Measurements from ENCODE around the gene CHGA. TPM values are rescaled to one million over a fixed set of nuclear protein-coding genes. Genes with fewer than 3 reads are reported as not detected.
A peak's percentile ranks its signal among the peaks of the same experiment; 100 is the strongest.

CHGA gene
- total and polyA plus RNA-seq, 4 experiments from 2014 or later, result not detected

DNA sequence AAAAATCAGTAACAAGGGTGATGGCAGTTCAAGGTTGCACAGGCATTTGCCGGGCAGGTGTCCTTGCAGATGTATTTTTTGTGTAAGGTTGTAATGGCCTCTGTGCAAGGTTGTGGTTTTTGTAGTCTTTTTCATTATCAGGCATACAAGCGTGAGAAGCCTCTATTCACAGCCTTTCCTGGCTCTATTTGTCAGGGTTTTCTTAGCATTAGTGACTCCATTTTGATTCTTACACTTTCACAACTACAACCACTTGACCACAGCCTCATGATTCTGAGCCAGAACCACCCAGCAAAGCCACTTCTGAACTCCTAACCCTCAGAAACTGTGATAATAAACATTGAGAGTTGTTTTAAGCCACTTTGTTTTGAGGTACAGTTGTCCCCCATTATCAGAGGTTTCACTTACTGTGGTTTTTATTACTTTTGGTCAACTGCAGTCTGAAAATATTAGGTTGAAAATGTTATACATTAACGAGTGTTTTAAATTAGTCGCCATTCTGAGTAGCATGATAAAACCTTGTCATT lies 27.5 kb upstream of the CHGA start:
- intact Hi-C loops (cut with micrococcal nuclease), result no loop called here
- Histone ChIP-seq H3K9me3 (ENCODE audit: control insufficient read depth in 1 of 2, low read length in 2 of 2) (no peaks in the 10 kb centered on the region), H3K27ac (ENCODE audit: low read depth, low read length) (no peak overlapping the region), H3K27me3 (ENCODE audit: insufficient read depth, low read length) (no peaks in the 10 kb centered on the region), H3K36me3 (ENCODE audit: insufficient read depth, low read length) (no peaks in the 10 kb centered on the region), H3K4me3 (ENCODE audit: low read length in 2 of 2) (no peak overlapping the region), H3K4me1 (ENCODE audit: insufficient read depth, low read length) (peaks cover 24% of the 10 kb centered on the region)
- DNase-seq, result no peak
- Mint-ChIP-seq H3K27me3 (peaks cover 5 to 7% of the 10 kb centered on the region in 2 donors), H3K36me3 (peaks cover 0 to 1% of the 10 kb centered on the region in 2 donors), H3K9me3 (peaks cover 0 to 26% (median 13%) of the 10 kb centered on the region in 8 donors), H3K27ac (no peak overlapping the region), H3K4me1 (peaks cover 6 to 23% (median 15%) of the 10 kb centered on the region in 4 donors), H3K4me3 (no peak overlapping the region)
- ChIA-PET CTCF (ENCODE audit: partially characterized antibody) (no interaction called here), POLR2A (ENCODE audit: partially characterized antibody) (no interaction called here)

DNA sequence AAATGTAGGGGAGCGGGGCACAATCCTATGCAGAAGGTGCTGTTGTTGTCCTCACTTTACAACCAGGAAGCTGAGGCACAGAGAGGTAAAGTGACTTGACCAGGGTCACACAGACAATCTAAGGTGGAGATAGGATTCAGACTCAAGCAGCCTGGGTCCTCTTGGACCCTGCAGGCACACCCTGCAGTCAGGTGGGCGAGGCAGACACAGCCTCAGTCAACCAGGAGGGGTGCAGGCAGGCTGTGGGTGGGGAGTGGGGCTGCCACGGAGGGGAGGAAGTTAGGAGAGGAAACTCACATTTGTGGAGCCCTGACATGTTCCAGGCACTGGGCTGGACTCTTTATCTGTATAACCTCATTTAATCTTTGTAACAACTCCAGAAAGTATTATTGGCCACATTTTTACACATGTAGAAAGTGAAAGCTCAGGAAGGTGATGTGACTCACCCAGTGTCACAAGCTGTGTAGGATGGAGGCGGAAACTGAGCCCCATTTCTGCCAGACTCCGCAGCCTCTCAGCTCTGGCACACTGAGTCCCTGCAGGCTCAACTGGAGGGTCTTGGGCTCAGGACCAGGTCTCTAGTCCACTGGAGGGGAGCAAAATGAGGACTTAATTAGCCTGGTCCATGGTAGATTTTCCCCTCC lies 24.9 kb upstream of the CHGA start:
- H3K4me1 Mint-ChIP-seq, result peaks cover 10 to 20% (median 19%) of the 10 kb centered on the region in 4 donors
- H3K27ac Mint-ChIP-seq, result peak overlapping the region in 4 of 7 donors; percentile 41 to 76 (median 51)
- ChIA-PET CTCF (ENCODE audit: partially characterized antibody) (no interaction called here), POLR2A (ENCODE audit: partially characterized antibody) (interaction anchor here (0.8 to 1.1 kb wide), 3 partner anchors 31 to 56 kb away, joined by 3 to 4 read pairs (median 3); no protein-coding TSS in a partner anchor)
- intact Hi-C loops (cut with micrococcal nuclease), result no loop called here
- H3K4me3 ChIP-seq (ENCODE audit: low read length in 2 of 2), result no peak overlapping the region
- peak overlapping the region in 7 of 8 donors; percentile 0 to 89 (median 57) for H3K4me3 Mint-ChIP-seq
- H3K27me3 ChIP-seq (ENCODE audit: insufficient read depth, low read length), result no peaks in the 10 kb centered on the region
- peaks cover 8 to 12% of the 10 kb centered on the region in 2 donors for H3K27me3 Mint-ChIP-seq
- H3K27ac ChIP-seq (ENCODE audit: low read depth, low read length), result no peak overlapping the region
- no peak for DNase-seq
- peaks cover 0 to 16% (median 7%) of the 10 kb centered on the region in 8 donors for H3K9me3 Mint-ChIP-seq
- no peaks in the 10 kb centered on the region for H3K36me3 ChIP-seq (ENCODE audit: insufficient read depth, low read length)
- H3K4me1 ChIP-seq (ENCODE audit: insufficient read depth, low read length), result peaks cover 24% of the 10 kb centered on the region
- H3K36me3 Mint-ChIP-seq, result peaks cover 0 to 1% of the 10 kb centered on the region in 2 donors
- H3K9me3 ChIP-seq (ENCODE audit: control insufficient read depth in 1 of 2, low read length in 2 of 2), result no peaks in the 10 kb centered on the region

DNA sequence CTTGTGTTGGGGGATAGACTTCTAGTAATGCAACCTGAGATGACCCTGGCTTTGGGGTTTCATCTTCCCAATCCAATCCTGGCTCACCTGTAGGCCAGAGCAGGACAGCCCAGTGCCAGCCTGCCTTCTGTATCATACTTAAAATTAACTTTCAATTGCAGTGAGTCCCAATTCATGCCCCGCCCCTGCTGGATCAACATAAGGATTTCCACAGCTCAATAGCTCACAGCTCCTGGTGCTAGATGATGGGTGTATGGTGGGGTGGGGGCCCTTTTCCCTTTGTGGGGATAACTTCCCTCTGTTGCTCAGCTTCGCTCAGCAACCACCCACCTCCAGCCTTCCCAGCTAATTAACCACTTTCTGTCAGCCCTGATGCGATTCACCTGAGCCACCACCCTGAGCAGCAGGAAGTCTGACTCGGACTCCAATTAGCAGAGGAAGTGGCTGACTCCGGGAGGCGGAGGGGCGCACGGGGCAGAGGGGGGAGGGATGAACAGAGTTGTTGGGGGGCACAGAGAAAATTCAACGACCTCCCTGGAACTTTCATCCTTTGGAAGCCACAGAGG lies 24.3 kb upstream of the CHGA start:
- no peak for DNase-seq
- Histone ChIP-seq H3K4me3 (ENCODE audit: low read length in 2 of 2) (no peak overlapping the region), H3K27me3 (ENCODE audit: insufficient read depth, low read length) (no peaks in the 10 kb centered on the region), H3K4me1 (ENCODE audit: insufficient read depth, low read length) (peaks cover 30% of the 10 kb centered on the region), H3K9me3 (ENCODE audit: control insufficient read depth in 1 of 2, low read length in 2 of 2) (no peaks in the 10 kb centered on the region), H3K36me3 (ENCODE audit: insufficient read depth, low read length) (no peaks in the 10 kb centered on the region), H3K27ac (ENCODE audit: low read depth, low read length) (no peak overlapping the region)
- intact Hi-C loops (cut with micrococcal nuclease), result no loop called here
- POLR2A ChIA-PET (ENCODE audit: partially characterized antibody), result interaction anchor here (0.8 to 1.1 kb wide), 3 partner anchors 30 to 57 kb away, joined by 3 to 4 read pairs (median 3); no protein-coding TSS in a partner anchor
- CTCF ChIA-PET (ENCODE audit: partially characterized antibody), result no interaction called here
- Mint-ChIP-seq H3K4me1 (peaks cover 14 to 26% (median 25%) of the 10 kb centered on the region in 4 donors), H3K9me3 (peaks cover 0 to 10% (median 3%) of the 10 kb centered on the region in 8 donors), H3K36me3 (peaks cover 0 to under 1% of the 10 kb centered on the region in 2 donors), H3K27ac (peak overlapping the region in 2 of 7 donors; percentile 55 to 76), H3K27me3 (peaks cover 8 to 12% of the 10 kb centered on the region in 2 donors), H3K4me3 (peak overlapping the region in 6 of 8 donors; percentile 20 to 89 (median 58))

DNA sequence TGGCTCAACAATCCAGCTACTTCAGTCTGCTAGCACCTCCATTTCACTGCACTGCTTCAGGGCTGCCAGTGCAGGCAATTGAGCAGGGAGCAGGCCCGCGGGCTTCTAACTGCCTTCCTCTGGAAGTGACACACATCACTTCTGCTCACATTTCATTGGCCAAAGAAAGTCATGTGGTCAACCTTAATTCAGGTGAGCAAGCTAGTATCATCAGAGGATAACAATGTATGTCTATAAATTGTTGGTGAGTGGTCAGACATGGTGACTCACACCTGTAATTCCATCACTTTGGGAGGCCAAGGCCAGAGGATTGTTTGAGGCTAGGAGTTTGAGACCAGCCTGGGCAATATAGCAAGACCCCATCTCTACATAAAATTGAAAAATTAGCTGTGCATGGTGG lies 22.3 kb upstream of the CHGA start:
- H3K27me3 Mint-ChIP-seq, result peaks cover 6 to 9% of the 10 kb centered on the region in 2 donors
- H3K27ac Mint-ChIP-seq, result no peak overlapping the region
- intact Hi-C loops (cut with micrococcal nuclease), result no loop called here
- H3K36me3 ChIP-seq (ENCODE audit: insufficient read depth, low read length), result no peaks in the 10 kb centered on the region
- no peak overlapping the region for H3K27ac ChIP-seq (ENCODE audit: low read depth, low read length)
- H3K9me3 ChIP-seq (ENCODE audit: control insufficient read depth in 1 of 2, low read length in 2 of 2), result no peaks in the 10 kb centered on the region
- H3K27me3 ChIP-seq (ENCODE audit: insufficient read depth, low read length), result no peaks in the 10 kb centered on the region
- DNase-seq, result no peak
- H3K36me3 Mint-ChIP-seq, result no peaks in the 10 kb centered on the region
- CTCF ChIA-PET (ENCODE audit: partially characterized antibody), result no interaction called here
- peaks cover 0 to 4% (median 0%) of the 10 kb centered on the region in 8 donors for H3K9me3 Mint-ChIP-seq
- peaks cover 14 to 41% (median 27%) of the 10 kb centered on the region in 4 donors for H3K4me1 Mint-ChIP-seq
- POLR2A ChIA-PET (ENCODE audit: partially characterized antibody), result no interaction called here
- no peak overlapping the region for H3K4me3 Mint-ChIP-seq
- H3K4me3 ChIP-seq (ENCODE audit: low read length in 2 of 2), result no peak overlapping the region
- peaks cover 39% of the 10 kb centered on the region for H3K4me1 ChIP-seq (ENCODE audit: insufficient read depth, low read length)

DNA sequence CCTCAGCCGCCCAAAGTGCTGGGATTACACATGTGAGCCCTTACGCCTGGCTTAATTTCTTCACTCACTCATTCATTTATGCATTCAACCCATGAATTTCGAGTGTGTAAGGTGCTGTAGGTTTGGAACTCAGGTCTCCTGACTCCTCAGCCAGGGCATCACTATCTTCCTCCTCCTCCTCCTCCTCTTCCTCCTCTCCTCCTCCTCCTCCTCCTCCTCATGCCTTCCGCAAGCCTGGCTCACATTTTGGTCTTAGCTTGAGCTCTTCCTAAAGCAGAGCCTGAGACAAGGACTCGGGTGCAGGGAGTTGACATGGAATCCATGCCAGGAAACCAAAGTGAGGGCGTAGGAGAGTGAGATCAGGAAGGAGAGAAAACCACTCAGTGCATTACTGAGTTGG lies 20.8 kb upstream of the CHGA start:
- peak overlapping the region in 1 of 8 donors; percentile 36 for H3K4me3 Mint-ChIP-seq
- H3K27me3 ChIP-seq (ENCODE audit: insufficient read depth, low read length), result no peaks in the 10 kb centered on the region
- H3K27ac ChIP-seq (ENCODE audit: low read depth, low read length), result no peak overlapping the region
- peaks cover 5 to 6% of the 10 kb centered on the region in 2 donors for H3K27me3 Mint-ChIP-seq
- H3K4me3 ChIP-seq (ENCODE audit: low read length in 2 of 2), result no peak overlapping the region
- H3K4me1 ChIP-seq (ENCODE audit: insufficient read depth, low read length), result peaks cover 39% of the 10 kb centered on the region
- no peaks in the 10 kb centered on the region for H3K36me3 ChIP-seq (ENCODE audit: insufficient read depth, low read length)
- no peaks in the 10 kb centered on the region for H3K9me3 ChIP-seq (ENCODE audit: control insufficient read depth in 1 of 2, low read length in 2 of 2)
- CTCF ChIA-PET (ENCODE audit: partially characterized antibody), result no interaction called here
- POLR2A ChIA-PET (ENCODE audit: partially characterized antibody), result no interaction called here
- no peaks in the 10 kb centered on the region for H3K36me3 Mint-ChIP-seq
- peaks cover 14 to 41% (median 27%) of the 10 kb centered on the region in 4 donors for H3K4me1 Mint-ChIP-seq
- no peak for DNase-seq
- H3K27ac Mint-ChIP-seq, result peak overlapping the region in 1 of 7 donors; percentile 13
- intact Hi-C loops (cut with micrococcal nuclease), result no loop called here
- peaks cover 0 to 3% (median 0%) of the 10 kb centered on the region in 8 donors for H3K9me3 Mint-ChIP-seq

DNA sequence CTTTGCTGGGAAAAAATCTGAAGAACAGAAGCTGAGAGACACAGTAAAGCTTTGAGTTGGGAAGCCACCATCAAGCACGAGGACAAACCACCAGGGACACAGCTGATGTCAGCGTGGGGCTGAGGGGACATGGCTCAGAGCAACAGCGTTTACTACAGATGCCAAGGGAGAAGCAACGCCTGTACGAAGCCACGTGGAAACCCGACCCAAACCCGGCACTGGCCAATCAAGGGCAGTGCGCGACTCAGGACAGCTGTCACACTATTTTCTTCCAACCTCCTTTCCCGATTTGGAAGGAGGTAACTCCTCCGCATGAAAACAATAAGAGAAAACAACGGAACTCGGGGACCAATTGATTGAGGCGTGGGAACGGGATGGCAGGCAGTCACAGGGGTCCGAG lies 20.2 kb upstream of the CHGA start:
- H3K9me3 Mint-ChIP-seq, result peaks cover 0 to under 1% (median 0%) of the 10 kb centered on the region in 8 donors
- CTCF ChIA-PET (ENCODE audit: partially characterized antibody), result no interaction called here
- POLR2A ChIA-PET (ENCODE audit: partially characterized antibody), result no interaction called here
- peaks cover 3 to 4% of the 10 kb centered on the region in 2 donors for H3K27me3 Mint-ChIP-seq
- Histone ChIP-seq H3K4me1 (ENCODE audit: insufficient read depth, low read length) (peaks cover 39% of the 10 kb centered on the region), H3K4me3 (ENCODE audit: low read length in 2 of 2) (no peak overlapping the region), H3K27ac (ENCODE audit: low read depth, low read length) (no peak overlapping the region), H3K36me3 (ENCODE audit: insufficient read depth, low read length) (no peaks in the 10 kb centered on the region), H3K9me3 (ENCODE audit: control insufficient read depth in 1 of 2, low read length in 2 of 2) (no peaks in the 10 kb centered on the region), H3K27me3 (ENCODE audit: insufficient read depth, low read length) (no peaks in the 10 kb centered on the region)
- intact Hi-C loops (cut with micrococcal nuclease), result no loop called here
- peak overlapping the region in 3 of 7 donors; percentile 13 to 36 (median 35) for H3K27ac Mint-ChIP-seq
- H3K4me3 Mint-ChIP-seq, result peak overlapping the region in 4 of 8 donors; percentile 5 to 36 (median 13)
- no peak for DNase-seq
- peaks cover 14 to 41% (median 27%) of the 10 kb centered on the region in 4 donors for H3K4me1 Mint-ChIP-seq
- no peaks in the 10 kb centered on the region for H3K36me3 Mint-ChIP-seq

DNA sequence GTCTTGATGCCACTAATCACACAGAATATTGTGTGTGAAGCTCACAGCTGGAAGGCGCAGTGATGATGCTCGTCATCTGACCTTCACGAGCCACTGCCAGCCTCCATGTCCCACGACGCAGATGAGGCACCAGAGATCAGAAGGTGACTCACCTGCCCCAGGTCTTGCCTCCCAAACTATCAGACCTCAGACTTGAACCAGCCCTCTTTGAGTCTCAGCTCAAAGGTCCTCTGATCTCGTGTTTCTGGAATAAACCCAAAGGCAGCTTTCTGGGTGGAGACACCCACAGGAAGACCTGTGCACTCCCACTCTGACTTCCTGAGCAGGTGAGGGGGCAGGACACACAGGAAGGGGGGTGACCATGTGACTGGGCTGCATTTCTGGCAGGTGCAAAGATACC lies 19.6 kb upstream of the CHGA start:
- Histone ChIP-seq H3K27me3 (ENCODE audit: insufficient read depth, low read length) (no peaks in the 10 kb centered on the region), H3K9me3 (ENCODE audit: control insufficient read depth in 1 of 2, low read length in 2 of 2) (no peaks in the 10 kb centered on the region), H3K4me3 (ENCODE audit: low read length in 2 of 2) (no peak overlapping the region), H3K4me1 (ENCODE audit: insufficient read depth, low read length) (peaks cover 33% of the 10 kb centered on the region), H3K36me3 (ENCODE audit: insufficient read depth, low read length) (no peaks in the 10 kb centered on the region), H3K27ac (ENCODE audit: low read depth, low read length) (no peak overlapping the region)
- CTCF ChIA-PET (ENCODE audit: partially characterized antibody), result no interaction called here
- H3K4me3 Mint-ChIP-seq, result peak overlapping the region in 2 of 8 donors; percentile 24 to 38
- no peaks in the 10 kb centered on the region for H3K9me3 Mint-ChIP-seq
- peak overlapping the region in 2 of 7 donors; percentile 35 to 74 for H3K27ac Mint-ChIP-seq
- POLR2A ChIA-PET (ENCODE audit: partially characterized antibody), result no interaction called here
- peaks cover 8 to 35% (median 21%) of the 10 kb centered on the region in 4 donors for H3K4me1 Mint-ChIP-seq
- peaks cover 3 to 4% of the 10 kb centered on the region in 2 donors for H3K27me3 Mint-ChIP-seq
- peak in 1 of 5 donors; percentile 58 for DNase-seq
- intact Hi-C loops (cut with micrococcal nuclease), result no loop called here
- no peaks in the 10 kb centered on the region for H3K36me3 Mint-ChIP-seq
